Smooth muscle cell of the brain vasculature (primary cell): Measurements from ENCODE around the gene PMS2.
"Not testable (repeated sequence)": the region's sequence is repeated elsewhere in the genome, so short reads cannot be mapped to it uniquely, and the experiment has no call there.

ENCODE experiments used
- DNase-seq: peaks from one replicate; pipeline ENCODE4 v3.0.0-alpha.2; 2012; ENCODE audit warnings: low read depth, low spot score

The PMS2 gene

GRCh38 chr7:6008668-6009611 lies at the start of gene PMS2, which contains the start of gene AIMP2:
TSS of gene PMS2 (minus strand) at chr7:6009049. CDS start at chr7:6009019, 30 bp downstream.
TSS of gene AIMP2 (plus strand) at chr7:6009272. CDS start at chr7:6009364, 92 bp downstream.
- peak; percentile 94 for DNase-seq

- DNase-seq: no peak
Measured at GRCh38 chr7:6057316-6058129, 48.7 kb upstream of the PMS2 start.

- no peak for DNase-seq
Measured at GRCh38 chr7:6056616-6057015, 47.8 kb upstream of the PMS2 start.

- DNase-seq: not testable (repeated sequence)
Measured at GRCh38 chr7:6051185-6051584, 42.3 kb upstream of the PMS2 start.

- no peak for DNase-seq
Measured at GRCh38 chr7:6049780-6050179, 40.9 kb upstream of the PMS2 start.

- no peak for DNase-seq
Measured at GRCh38 chr7:6035686-6036085, 26.8 kb upstream of the PMS2 start.

GRCh38 chr7:6035165-6035564 lies 26.3 kb upstream of the PMS2 start:
- DNase-seq: no peak

- no peak for DNase-seq
Measured at GRCh38 chr7:6032641-6033040, 23.8 kb upstream of the PMS2 start.

- no peak for DNase-seq
Measured at GRCh38 chr7:6032167-6032566, 23.3 kb upstream of the PMS2 start.

- DNase-seq: no peak
Measured at GRCh38 chr7:6031567-6031966, 22.7 kb upstream of the PMS2 start.

GRCh38 chr7:6030988-6031387 lies 22.1 kb upstream of the PMS2 start, which contains the start of gene ANKRD61:
TSS of gene ANKRD61 (plus strand) at chr7:6031376. CDS start at chr7:6031376, 0 bp downstream.
- no peak for DNase-seq

GRCh38 chr7:6028563-6028962 lies 19.7 kb upstream of the PMS2 start:
- DNase-seq: no peak

- no peak for DNase-seq
Measured at GRCh38 chr7:6027806-6028365, 19.0 kb upstream of the PMS2 start.

GRCh38 chr7:6026820-6027311 lies 18.0 kb upstream of the PMS2 start:
- no peak for DNase-seq

- DNase-seq: no peak
Measured at GRCh38 chr7:6026011-6026819, 17.4 kb upstream of the PMS2 start.

GRCh38 chr7:6023974-6024435 lies 15.2 kb upstream of the PMS2 start:
- DNase-seq: no peak

GRCh38 chr7:6022707-6023106 lies 13.9 kb upstream of the PMS2 start:
- no peak for DNase-seq

GRCh38 chr7:6020371-6021286 lies 11.8 kb upstream of the PMS2 start:
- DNase-seq: no peak

- DNase-seq: no peak
Measured at GRCh38 chr7:6016653-6016966, 7.8 kb upstream of the PMS2 start.
